Gastrocnemius medialis (tissue), 4 donors: ENCODE data around the gene GNAO1. TPM values are rescaled to one million over a fixed set of nuclear protein-coding genes. Genes with fewer than 3 reads are reported as not detected.

Experiments used
- ATAC-seq, 2 donors: fragments of 150-250 bp; one replicate each; pipeline ENCODE4 v1.9.1; 2016
- DNase-seq, 2 donors: peaks; one replicate each; pipeline ENCODE4 v3.0.0-alpha.2; 2019
- H3K27ac ChIP-seq, 4 donors: fragments of 200-600 bp; sonication (generic); 1 replicate in 1 of 4; 2 replicates in 3 of 4; pipeline ENCODE4 v1.5.1; 2016 to 2018; ENCODE audit warnings: mild to moderate bottlenecking in 2 of 4, moderate library complexity in 1 of 4
- H3K27me3 ChIP-seq, 3 donors: fragments of 200-600 bp; sonication (generic) in 2 of 3; 1 replicate in 1 of 3; 2 replicates in 2 of 3; pipeline versions ENCODE4 v1.5.1 to v1.6.0; 2016 to 2019; ENCODE audit warnings: mild to moderate bottlenecking in 1 of 3, moderate library complexity in 1 of 3
- H3K36me3 ChIP-seq, 2 donors: fragments of 200-600 bp; sonication (generic) in 1 of 2; one replicate each; pipeline ENCODE4 v1.5.1; 2017 to 2018
- H3K4me1 ChIP-seq, 2 donors: fragments of 200-600 bp; sonication (generic) in 1 of 2; one replicate each; pipeline ENCODE4 v1.5.1; 2016 to 2017; ENCODE audit warnings: mild to moderate bottlenecking in 2 of 2
- H3K4me3 ChIP-seq, 4 donors: fragments of 200-600 bp; sonication (generic) in 3 of 4; 1 replicate in 1 of 4; 2 replicates in 3 of 4; pipeline ENCODE4 v1.5.1; 2016 to 2019; ENCODE audit warnings: mild to moderate bottlenecking in 2 of 4
- H3K9me3 ChIP-seq, 3 donors: fragments of 200-600 bp; sonication (generic) in 2 of 3; 1 replicate in 1 of 3; 2 replicates in 2 of 3; pipeline ENCODE4 v1.5.1; 2016 to 2019
- POLR2A ChIP-seq, 2 donors: fragments of 450-650 bp; IDR thresholded peaks; one replicate each; pipeline ENCODE4 v1.6.1; 2017; ENCODE audit warnings: antibody characterized with exemption in 2 of 2, mild to moderate bottlenecking in 2 of 2, moderate library complexity in 2 of 2
- in situ Hi-C, 4 donors: fragments of 200-750 bp; cut with MboI; loops; one replicate each; pipeline versions ENCODE4 v1.15.0 to v1.8.0; 2017; ENCODE audit warnings: low sequenced_read_pairs in 4 of 4
- intact Hi-C: fragments of 100-400 bp; cut with DNase I; formaldehyde crosslinking; loops from one replicate; pipeline ENCODE4 v1.15.1; 2023; ENCODE audit warnings: low total_unique reads
- total RNA-seq, 4 donors: library from RNA; depleted of rRNA; stranded (reverse); fragments of >200 nt; gene quantifications; one replicate each; pipeline versions ENCODE4 v1.1.0 to v1.2.3, GENCODE V29; 2016
- TF ChIP-seq, protein P1 (sequence below), 5 experiments: fragments of 450-650 bp in 3 of 5; fragments of 200-600 bp in 2 of 5; sonication (generic) in 2 of 5; IDR thresholded peaks in 4 of 5; conservative IDR thresholded peaks in 1 of 5; 1 replicate in 4 of 5; 2 replicates in 1 of 5; pipeline ENCODE4 v1.5.1; 2016 to 2019; ENCODE audit warnings: antibody characterized with exemption in 5 of 5, mild to moderate bottlenecking in 3 of 5, moderate library complexity in 3 of 5

Gene GNAO1
- total RNA-seq, 4 donors from 2014 or later, result 0.25 to 2.0 (median 0.79) TPM

GRCh38 chr16:56351481-56351880, 160.2 kb downstream of the GNAO1 start:
- in situ Hi-C loops, result no loop called here
- intact Hi-C loops, result no loop called here
- no peaks in the 10 kb centered on the region for H3K9me3 ChIP-seq
- H3K27me3 ChIP-seq, result no peaks in the 10 kb centered on the region
- DNase-seq, result peak in 1 of 2 donors; percentile 10
- ATAC-seq, result no peak
- no peaks in the 10 kb centered on the region for H3K36me3 ChIP-seq
- no peak overlapping the region for H3K27ac ChIP-seq
- TF ChIP-seq, protein P1, sequence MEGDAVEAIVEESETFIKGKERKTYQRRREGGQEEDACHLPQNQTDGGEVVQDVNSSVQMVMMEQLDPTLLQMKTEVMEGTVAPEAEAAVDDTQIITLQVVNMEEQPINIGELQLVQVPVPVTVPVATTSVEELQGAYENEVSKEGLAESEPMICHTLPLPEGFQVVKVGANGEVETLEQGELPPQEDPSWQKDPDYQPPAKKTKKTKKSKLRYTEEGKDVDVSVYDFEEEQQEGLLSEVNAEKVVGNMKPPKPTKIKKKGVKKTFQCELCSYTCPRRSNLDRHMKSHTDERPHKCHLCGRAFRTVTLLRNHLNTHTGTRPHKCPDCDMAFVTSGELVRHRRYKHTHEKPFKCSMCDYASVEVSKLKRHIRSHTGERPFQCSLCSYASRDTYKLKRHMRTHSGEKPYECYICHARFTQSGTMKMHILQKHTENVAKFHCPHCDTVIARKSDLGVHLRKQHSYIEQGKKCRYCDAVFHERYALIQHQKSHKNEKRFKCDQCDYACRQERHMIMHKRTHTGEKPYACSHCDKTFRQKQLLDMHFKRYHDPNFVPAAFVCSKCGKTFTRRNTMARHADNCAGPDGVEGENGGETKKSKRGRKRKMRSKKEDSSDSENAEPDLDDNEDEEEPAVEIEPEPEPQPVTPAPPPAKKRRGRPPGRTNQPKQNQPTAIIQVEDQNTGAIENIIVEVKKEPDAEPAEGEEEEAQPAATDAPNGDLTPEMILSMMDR (IDR thresholded peaks at IDR 0.05 in 4 of 5, conservative IDR thresholded peaks at IDR 0.05 in 1 of 5), result no peak
- TF ChIP-seq POLR2A (IDR thresholded peaks at IDR 0.05), result no peak
- peaks cover 0 to 10% of the 10 kb centered on the region in 2 donors for H3K4me1 ChIP-seq
- no peak overlapping the region for H3K4me3 ChIP-seq

DNA sequence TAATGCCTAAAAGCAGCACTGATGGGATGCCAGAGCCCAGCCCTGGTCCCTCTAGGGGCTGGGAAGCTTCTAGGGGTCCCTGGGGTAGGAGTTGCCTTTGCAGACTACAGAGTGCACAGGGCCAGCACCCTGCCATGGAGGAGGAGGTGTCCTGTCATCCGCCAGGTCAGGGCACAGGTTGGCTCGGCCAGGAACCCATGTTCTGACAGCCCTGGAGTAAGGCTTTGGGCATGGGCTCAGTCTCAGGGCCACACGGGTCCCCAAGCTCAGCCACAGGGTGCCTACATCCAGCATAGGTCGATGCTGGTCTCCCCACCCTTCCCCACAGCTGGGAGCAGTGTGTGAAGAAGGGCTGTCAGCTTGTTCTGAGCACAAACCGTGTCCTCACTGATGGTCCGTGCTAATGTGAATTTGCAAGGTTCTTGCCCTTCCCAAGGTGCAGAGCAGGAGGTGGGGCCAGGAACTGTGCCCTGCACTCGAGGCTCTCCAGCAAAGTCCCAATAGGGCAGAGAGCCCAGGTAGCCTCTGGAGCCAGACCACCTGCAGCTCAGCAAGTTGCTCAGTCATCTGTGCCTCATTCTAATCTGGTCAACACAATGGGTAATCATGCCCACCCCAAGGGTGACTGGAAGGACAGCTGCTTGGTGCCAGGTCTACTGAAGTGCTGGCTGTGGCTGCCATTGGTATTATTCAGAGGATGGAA, 161.2 kb downstream of the GNAO1 start:
- H3K36me3 ChIP-seq, result no peaks in the 10 kb centered on the region
- peaks cover 4 to 20% of the 10 kb centered on the region in 2 donors for H3K4me1 ChIP-seq
- no peaks in the 10 kb centered on the region for H3K9me3 ChIP-seq
- no peak for ATAC-seq
- peak in 1 of 2 donors; percentile 13 for DNase-seq
- TF ChIP-seq, protein P1 (IDR thresholded peaks at IDR 0.05 in 4 of 5, conservative IDR thresholded peaks at IDR 0.05 in 1 of 5), result no peak
- no peak for TF ChIP-seq POLR2A (IDR thresholded peaks at IDR 0.05)
- in situ Hi-C loops (no loop called here), intact Hi-C loops (no loop called here)
- no peaks in the 10 kb centered on the region for H3K27me3 ChIP-seq
- H3K4me3 ChIP-seq, result no peak overlapping the region
- H3K27ac ChIP-seq, result no peak overlapping the region

DNA sequence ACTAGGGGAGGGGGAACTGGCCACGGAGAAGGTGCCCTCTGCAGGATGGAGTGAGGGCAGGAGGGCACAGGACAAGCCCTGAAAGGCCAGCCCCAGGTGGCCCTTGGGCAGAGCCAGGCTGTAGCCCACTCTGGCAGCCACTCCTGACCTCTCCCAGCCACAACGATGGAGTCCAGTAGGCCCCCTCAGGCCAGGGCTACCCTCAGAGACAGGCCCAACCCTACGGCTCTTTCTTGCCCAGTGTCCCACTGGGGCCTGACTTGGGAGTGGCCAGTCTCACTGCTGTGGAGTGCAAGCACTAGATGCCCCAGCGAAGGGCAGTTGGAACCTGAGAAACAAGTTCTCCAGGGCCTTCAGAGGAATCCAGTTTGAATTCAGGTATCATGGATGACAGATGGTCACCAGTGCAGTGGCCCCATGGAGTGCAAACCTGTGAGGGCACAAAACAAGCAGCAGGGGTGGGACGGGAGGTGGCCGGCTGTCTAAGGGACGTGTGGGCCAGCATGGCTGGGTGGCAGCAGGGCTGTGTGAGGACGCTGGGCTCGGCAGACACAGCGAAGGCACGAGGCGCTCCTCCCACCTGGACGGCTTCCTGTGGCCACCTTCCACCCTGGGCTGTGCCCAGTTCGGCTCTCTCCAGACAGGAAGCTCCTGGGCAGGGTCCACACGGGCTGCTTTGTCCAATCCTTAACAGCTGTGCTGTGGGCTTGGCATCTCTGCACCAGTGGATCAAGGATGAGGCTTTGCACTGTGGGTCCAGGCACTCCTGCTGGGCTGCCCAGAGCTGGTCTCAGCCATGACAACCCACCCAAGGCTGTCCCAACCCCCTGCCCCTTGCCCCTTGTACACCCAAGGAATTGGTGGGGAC, 162.0 kb downstream of the GNAO1 start:
- ATAC-seq (no peak), DNase-seq (peak; percentile 1 to 35)
- intact Hi-C loops, result no loop called here
- H3K4me3 ChIP-seq, result no peak overlapping the region
- no peak overlapping the region for H3K27ac ChIP-seq
- no peaks in the 10 kb centered on the region for H3K9me3 ChIP-seq
- in situ Hi-C loops, result no loop called here
- no peaks in the 10 kb centered on the region for H3K36me3 ChIP-seq
- TF ChIP-seq POLR2A (IDR thresholded peaks at IDR 0.05), result no peak
- TF ChIP-seq, protein P1 (IDR thresholded peaks at IDR 0.05 in 4 of 5, conservative IDR thresholded peaks at IDR 0.05 in 1 of 5), result no peak
- H3K4me1 ChIP-seq, result peaks cover 12 to 22% of the 10 kb centered on the region in 2 donors
- no peaks in the 10 kb centered on the region for H3K27me3 ChIP-seq

DNA sequence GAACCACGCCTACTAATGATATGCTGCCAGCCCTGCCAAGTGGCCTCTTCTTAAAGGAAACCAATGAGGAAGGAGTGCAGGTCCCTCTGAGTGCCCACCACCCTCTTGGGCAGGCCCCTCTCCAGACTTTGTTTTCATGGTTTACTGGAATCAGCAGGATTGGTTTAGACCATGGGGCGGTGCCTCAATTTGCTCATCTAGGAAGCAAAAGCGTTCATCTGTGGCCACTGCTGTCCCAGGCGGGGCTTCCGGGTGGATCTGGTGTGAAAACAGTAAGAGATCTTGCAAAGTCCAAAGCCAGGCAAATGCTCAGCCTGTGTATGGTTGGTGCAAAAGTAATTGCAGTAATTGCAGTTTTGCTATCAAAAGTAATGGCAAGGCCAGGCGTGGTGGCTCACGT, 162.7 kb downstream of the GNAO1 start:
- H3K4me3 ChIP-seq, result no peak overlapping the region
- no peak for TF ChIP-seq POLR2A (IDR thresholded peaks at IDR 0.05)
- TF ChIP-seq, protein P1 (IDR thresholded peaks at IDR 0.05 in 4 of 5, conservative IDR thresholded peaks at IDR 0.05 in 1 of 5), result no peak
- no peaks in the 10 kb centered on the region for H3K36me3 ChIP-seq
- no peak overlapping the region for H3K27ac ChIP-seq
- DNase-seq (no peak), ATAC-seq (no peak)
- no peaks in the 10 kb centered on the region for H3K27me3 ChIP-seq
- in situ Hi-C loops (no loop called here), intact Hi-C loops (no loop called here)
- peaks cover 16 to 24% of the 10 kb centered on the region in 2 donors for H3K4me1 ChIP-seq
- no peaks in the 10 kb centered on the region for H3K9me3 ChIP-seq
